ENCODE results near the gene SF3A2.

SF3A2 gene

DNA sequence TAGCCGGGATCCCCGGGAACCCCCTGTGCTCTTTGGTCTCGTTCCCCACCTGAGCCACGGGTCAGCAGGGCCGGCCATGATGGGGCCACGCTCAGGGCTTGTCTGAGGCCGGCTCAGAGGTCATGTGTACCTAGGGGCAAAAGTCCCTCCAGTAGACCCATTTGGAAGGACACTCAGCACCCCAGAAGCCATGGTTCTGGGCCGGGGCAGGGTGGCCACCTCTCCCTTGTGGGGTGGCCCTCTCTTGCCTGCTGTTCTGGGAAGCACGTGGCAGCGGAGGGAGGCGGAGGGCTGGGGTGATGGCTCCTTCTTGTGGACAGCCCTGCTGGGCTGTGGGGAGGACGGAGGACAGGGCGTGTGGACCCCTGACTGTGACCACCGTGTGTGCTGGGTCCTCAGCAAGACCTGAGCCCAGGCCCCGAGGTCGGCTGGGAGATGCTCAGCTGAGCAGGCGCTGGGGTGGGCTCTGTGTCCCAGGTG lies 51.8 kb downstream of the SF3A2 start:
- no peak overlapping the region for H3K4me3 ChIP-seq (ENCODE audit: low read depth, low read length)
- DNase-seq (ENCODE audit: low read depth), result no peak
- TF ChIP-seq, protein P1, sequence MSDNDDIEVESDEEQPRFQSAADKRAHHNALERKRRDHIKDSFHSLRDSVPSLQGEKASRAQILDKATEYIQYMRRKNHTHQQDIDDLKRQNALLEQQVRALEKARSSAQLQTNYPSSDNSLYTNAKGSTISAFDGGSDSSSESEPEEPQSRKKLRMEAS (IDR thresholded peaks at IDR 0.05; ENCODE audit: low read depth, low read length), result no peak
- TF ChIP-seq MYC (IDR thresholded peaks at IDR 0.05; ENCODE audit: low read depth, low read length) (no peak), POLR2A (IDR thresholded peaks at IDR 0.05; ENCODE audit: extremely low read depth, insufficient read length) (no peak)

DNA sequence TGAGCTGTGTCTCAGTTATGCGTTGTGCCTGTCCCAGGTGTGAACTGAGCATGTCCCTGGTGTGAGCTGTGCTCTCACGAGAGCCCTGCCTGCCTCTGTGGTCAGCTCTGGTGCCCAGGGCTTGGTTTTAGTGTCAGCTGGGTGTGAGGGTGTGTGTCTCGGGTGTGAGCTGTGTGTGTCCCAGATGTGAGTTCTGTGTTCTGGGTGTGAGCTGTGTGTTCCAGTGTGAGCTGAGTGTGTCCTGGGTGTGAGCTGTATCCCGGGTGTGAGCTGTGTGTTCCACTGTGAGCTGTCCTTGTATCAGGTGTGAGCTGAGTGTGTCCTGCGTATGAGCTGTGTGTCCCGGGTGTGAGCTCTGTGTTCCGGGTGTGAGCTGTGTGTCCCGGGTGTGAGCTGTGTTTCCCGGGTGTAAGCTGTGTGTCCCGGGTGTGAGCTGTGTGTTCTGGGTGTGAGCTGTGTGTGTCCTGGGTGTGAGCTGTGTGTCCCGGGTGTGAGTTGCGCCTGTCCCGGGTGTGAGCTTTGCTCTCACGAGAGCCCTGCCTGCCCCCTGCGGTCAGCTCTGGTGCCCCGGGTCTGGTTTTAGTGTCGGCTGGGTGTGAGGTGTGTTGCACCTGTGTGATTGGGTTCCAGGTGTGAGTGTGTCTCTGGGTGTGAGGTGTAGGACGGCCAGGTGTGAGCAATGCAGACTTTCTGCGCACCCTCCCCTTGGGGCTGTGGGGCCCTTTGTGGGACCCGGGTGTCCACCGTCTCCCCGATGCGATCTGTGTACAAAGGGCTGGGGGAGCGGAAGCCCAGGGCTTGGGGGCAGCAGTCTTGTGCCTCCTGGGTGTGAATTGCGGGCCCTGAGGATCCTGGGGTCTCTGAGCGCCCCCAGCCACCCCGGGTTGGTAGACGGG lies 52.4 kb downstream of the SF3A2 start:
- TF ChIP-seq, protein P1 (IDR thresholded peaks at IDR 0.05; ENCODE audit: low read depth, low read length), result no peak
- TF ChIP-seq MYC (IDR thresholded peaks at IDR 0.05; ENCODE audit: low read depth, low read length), result no peak
- TF ChIP-seq, protein P2, sequence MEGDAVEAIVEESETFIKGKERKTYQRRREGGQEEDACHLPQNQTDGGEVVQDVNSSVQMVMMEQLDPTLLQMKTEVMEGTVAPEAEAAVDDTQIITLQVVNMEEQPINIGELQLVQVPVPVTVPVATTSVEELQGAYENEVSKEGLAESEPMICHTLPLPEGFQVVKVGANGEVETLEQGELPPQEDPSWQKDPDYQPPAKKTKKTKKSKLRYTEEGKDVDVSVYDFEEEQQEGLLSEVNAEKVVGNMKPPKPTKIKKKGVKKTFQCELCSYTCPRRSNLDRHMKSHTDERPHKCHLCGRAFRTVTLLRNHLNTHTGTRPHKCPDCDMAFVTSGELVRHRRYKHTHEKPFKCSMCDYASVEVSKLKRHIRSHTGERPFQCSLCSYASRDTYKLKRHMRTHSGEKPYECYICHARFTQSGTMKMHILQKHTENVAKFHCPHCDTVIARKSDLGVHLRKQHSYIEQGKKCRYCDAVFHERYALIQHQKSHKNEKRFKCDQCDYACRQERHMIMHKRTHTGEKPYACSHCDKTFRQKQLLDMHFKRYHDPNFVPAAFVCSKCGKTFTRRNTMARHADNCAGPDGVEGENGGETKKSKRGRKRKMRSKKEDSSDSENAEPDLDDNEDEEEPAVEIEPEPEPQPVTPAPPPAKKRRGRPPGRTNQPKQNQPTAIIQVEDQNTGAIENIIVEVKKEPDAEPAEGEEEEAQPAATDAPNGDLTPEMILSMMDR (IDR thresholded peaks at IDR 0.05; ENCODE audit: low read depth, low read length), result no peak
- TF ChIP-seq POLR2A (IDR thresholded peaks at IDR 0.05; ENCODE audit: extremely low read depth, insufficient read length), result no peak
- DNase-seq (ENCODE audit: low read depth), result peak; percentile 44
- peak overlapping the region; percentile 44 for H3K4me3 ChIP-seq (ENCODE audit: low read depth, low read length)

DNA sequence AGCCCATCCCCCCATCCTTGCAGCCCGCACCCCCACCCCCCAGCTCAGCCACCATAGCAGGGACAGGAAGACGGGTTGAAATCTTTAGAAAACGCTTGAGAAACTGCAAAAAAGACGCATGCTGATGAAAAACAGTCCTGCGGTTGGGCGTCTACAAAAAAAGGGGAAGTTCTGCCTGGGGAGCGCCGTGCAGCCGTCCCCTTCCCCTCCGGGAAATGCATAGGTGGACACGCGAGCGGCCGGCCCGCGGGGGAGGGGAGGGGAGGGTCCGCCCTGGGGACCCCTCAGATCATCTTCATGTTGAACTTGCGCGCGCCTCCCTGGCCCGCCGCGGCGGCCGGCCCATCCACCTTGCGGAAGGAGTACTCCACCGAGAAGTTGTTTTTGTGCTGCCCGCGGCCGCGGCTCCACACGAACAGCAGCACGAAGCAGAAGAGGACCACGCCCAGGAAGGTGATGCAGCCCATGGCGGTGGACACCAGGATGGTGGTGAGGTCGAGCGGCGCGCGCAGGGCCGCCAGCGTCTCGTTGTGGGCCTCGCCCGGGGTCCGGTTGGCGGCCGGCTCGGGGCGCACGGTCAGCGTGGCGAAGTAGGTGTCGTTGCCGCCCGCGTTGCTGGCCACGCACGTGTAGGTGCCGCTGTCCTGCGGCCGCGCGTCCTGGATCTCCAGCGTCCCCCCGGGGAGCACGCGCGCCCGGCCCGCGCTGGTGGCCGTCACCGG lies 53.3 kb downstream of the SF3A2 start:
- peak; percentile 95 for DNase-seq (ENCODE audit: low read depth)
- TF ChIP-seq POLR2A (IDR thresholded peaks at IDR 0.05; ENCODE audit: extremely low read depth, insufficient read length) (no peak), MYC (IDR thresholded peaks at IDR 0.05; ENCODE audit: low read depth, low read length) (peak; percentile 70)
- TF ChIP-seq, protein P2 (IDR thresholded peaks at IDR 0.05; ENCODE audit: low read depth, low read length), result no peak
- TF ChIP-seq, protein P1 (IDR thresholded peaks at IDR 0.05; ENCODE audit: low read depth, low read length), result peak; percentile 61
- H3K4me3 ChIP-seq (ENCODE audit: low read depth, low read length), result peak overlapping the region; percentile 78

DNA sequence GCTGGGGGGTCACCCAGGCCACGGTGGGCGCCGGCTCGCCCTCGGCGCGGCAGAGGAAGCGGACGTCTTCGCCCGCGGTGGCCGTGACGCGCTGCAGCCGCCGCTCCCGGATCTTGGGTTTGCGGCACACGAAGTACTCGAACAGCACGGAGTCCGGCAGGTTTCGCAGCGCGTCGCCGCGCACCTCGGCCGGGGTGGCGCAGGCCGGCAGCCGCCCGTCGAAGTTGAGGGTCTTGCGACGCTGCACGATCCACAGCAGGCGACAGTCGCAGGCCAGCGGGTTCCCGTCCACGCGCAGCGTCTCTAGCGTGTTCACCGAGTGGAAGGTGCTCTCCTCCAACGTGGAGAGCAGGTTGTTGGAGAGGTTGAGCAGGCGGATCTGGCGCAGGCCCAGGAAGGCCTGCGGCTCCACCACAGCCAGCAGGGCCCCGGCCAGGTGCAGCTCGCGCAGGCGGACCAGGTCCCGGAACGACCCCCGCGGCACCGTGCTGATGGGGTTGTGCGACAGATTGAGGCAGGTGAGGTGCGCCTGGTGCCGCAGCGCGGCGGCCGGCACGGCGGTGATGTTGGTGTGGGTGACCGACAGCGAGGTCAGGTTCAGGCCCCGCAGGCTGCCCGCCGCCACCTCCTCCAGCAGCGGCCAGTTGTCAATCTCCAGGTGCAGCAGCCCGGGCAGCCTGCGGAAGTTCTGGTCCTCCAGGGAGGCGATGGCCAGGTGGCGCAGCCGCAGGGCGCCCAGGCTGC lies 54.0 kb downstream of the SF3A2 start:
- TF ChIP-seq MYC (IDR thresholded peaks at IDR 0.05; ENCODE audit: low read depth, low read length) (no peak; the same call in 1 of the 2 replicates), POLR2A (IDR thresholded peaks at IDR 0.05; ENCODE audit: extremely low read depth, insufficient read length) (no peak)
- TF ChIP-seq, protein P2 (IDR thresholded peaks at IDR 0.05; ENCODE audit: low read depth, low read length), result no peak
- TF ChIP-seq, protein P1 (IDR thresholded peaks at IDR 0.05; ENCODE audit: low read depth, low read length), result no peak
- H3K4me3 ChIP-seq (ENCODE audit: low read depth, low read length), result peak overlapping the region; percentile 78
- DNase-seq (ENCODE audit: low read depth), result peak; percentile 35

DNA sequence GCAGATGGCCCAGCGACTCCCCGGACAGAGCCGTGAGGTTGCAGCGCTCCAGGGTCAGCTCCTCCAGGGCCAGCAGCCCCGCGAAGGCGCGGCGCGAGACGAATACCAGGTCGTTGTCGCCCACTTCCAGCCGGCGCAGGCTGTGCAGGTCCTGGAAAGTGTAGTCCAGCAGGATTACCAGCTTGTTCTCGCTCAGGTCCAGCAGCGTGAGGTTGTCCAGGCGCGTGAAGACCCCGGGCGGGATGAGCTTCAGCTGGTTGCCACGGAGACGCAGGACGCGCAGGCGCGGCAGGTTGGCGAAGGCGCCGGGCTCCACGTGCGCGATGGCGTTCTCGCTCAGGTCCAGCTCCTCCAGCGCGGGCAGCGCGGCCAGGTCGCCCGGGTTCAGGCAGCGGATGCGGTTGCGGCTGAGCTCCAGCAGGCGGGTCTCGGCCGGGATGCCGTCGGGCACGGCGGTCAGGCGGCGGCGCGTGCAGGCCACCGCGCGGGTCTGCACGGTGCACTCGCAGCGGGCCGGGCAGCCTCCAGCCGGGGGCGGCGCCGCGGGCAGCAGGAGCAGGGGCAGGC lies 54.6 kb downstream of the SF3A2 start:
- DNase-seq (ENCODE audit: low read depth), result no peak
- peak overlapping the region; percentile 78 for H3K4me3 ChIP-seq (ENCODE audit: low read depth, low read length)
- TF ChIP-seq, protein P2 (IDR thresholded peaks at IDR 0.05; ENCODE audit: low read depth, low read length), result no peak
- TF ChIP-seq POLR2A (IDR thresholded peaks at IDR 0.05; ENCODE audit: extremely low read depth, insufficient read length) (no peak), MYC (IDR thresholded peaks at IDR 0.05; ENCODE audit: low read depth, low read length) (no peak)
- TF ChIP-seq, protein P1 (IDR thresholded peaks at IDR 0.05; ENCODE audit: low read depth, low read length), result no peak
